ENCODE data around the gene TEX48. TPM values are rescaled to one million over a fixed set of nuclear protein-coding genes. Genes with fewer than 3 reads are reported as not detected.

Gene TEX48
- total RNA-seq, 3 donors from 2014 or later: not detected

DNA sequence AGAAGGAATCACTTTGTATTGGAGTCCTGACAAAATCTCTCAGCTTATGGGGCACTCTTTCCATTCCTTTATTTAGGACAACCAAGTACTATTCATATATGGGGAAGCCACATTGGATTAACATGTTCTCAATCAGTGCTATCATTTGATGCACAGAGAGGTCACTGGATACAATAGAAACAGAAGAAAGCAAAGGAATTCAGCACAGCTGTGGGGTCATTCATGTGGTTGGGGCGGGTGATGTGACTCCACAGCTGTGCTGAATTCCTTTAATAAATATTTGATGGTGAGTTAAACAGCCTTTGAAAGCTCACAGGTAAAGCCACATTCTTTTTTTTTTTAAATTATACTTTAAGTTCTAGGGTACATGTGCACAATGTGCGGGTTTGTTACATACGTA lies 854 bp upstream of the TEX48 start:
- no peak for TF ChIP-seq POLR2A (IDR thresholded peaks at IDR 0.05)
- TF ChIP-seq POLR2AphosphoS5 (IDR thresholded peaks at IDR 0.05): no peak
- TF ChIP-seq, protein P1, sequence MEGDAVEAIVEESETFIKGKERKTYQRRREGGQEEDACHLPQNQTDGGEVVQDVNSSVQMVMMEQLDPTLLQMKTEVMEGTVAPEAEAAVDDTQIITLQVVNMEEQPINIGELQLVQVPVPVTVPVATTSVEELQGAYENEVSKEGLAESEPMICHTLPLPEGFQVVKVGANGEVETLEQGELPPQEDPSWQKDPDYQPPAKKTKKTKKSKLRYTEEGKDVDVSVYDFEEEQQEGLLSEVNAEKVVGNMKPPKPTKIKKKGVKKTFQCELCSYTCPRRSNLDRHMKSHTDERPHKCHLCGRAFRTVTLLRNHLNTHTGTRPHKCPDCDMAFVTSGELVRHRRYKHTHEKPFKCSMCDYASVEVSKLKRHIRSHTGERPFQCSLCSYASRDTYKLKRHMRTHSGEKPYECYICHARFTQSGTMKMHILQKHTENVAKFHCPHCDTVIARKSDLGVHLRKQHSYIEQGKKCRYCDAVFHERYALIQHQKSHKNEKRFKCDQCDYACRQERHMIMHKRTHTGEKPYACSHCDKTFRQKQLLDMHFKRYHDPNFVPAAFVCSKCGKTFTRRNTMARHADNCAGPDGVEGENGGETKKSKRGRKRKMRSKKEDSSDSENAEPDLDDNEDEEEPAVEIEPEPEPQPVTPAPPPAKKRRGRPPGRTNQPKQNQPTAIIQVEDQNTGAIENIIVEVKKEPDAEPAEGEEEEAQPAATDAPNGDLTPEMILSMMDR (IDR thresholded peaks at IDR 0.05): no peak
- intact Hi-C loops (cut with DNase I; ENCODE audit: low total_unique reads): no loop called here
- H3K27me3 ChIP-seq: no peaks in the 10 kb centered on the region
- H3K36me3 ChIP-seq: no peaks in the 10 kb centered on the region
- H3K4me3 ChIP-seq: no peak overlapping the region
- no peaks in the 10 kb centered on the region for H3K4me1 ChIP-seq
- no peak overlapping the region for H3K27ac ChIP-seq
- no peaks in the 10 kb centered on the region for H3K9me3 ChIP-seq
- no peak for DNase-seq (ENCODE audit: low spot score in 2 of 2)

DNA sequence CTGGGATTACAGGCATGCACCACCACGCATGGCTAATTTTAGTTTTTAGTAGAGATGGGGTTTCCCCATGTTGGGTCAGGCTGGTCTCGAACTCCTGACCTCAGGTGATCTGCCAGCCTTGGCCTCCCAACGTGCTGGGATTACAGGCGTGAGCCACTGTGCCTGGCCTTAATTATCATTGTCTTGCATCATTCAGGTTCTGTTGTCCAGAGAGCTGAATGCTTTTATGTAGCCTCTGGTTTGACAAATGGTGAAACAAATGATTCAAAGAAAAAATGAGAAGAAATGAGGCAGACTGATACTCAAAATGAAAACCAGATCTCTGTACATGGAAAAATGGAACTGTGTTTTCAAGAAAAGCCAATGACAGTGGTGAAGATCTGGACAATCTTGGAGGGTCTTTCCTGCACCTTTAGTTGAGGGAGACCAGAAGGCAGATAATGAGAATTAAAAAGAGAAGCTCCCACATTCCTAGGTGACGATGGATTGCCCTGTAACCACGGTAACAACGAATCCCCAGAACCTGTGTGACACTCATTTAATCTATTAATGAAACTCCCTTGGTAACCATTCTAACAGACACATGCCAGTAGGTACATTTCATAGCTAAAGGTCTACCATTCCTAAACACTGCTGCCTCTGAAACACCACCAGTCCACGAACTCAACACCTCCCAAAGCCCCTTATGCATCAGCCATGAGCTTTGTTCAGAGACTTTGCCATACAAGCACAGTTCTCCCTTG lies 1.6 kb downstream of the TEX48 start:
- TF ChIP-seq POLR2AphosphoS5 (IDR thresholded peaks at IDR 0.05): no peak
- TF ChIP-seq, protein P1 (IDR thresholded peaks at IDR 0.05): no peak
- no peak for TF ChIP-seq POLR2A (IDR thresholded peaks at IDR 0.05)
- Histone ChIP-seq H3K4me3 (no peak overlapping the region), H3K36me3 (no peaks in the 10 kb centered on the region), H3K27ac (no peak overlapping the region), H3K27me3 (no peaks in the 10 kb centered on the region), H3K4me1 (no peaks in the 10 kb centered on the region), H3K9me3 (no peaks in the 10 kb centered on the region)
- intact Hi-C loops (cut with DNase I; ENCODE audit: low total_unique reads): no loop called here
- DNase-seq (ENCODE audit: low spot score in 2 of 2): no peak

DNA sequence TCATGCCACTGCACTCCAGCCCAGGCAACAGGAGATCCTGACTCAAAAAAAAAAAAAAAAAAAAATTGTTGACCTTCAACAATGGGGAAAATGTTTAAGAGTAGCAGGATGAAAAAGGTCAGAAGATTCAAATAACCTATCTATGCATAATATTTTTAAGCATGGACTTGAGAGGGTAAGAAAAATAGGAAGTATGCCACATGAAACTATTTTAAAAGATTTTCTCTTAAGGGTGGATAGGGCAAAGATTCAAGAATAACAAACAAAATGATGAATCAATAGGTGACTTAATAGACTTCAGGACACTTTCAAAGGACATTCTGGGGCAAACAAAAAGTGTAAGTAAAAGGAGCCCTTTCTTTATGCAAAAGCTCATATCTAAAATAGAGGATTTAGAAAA lies 3.2 kb downstream of the TEX48 start:
- H3K4me1 ChIP-seq: no peaks in the 10 kb centered on the region
- intact Hi-C loops (cut with DNase I; ENCODE audit: low total_unique reads): no loop called here
- DNase-seq (ENCODE audit: low spot score in 2 of 2): no peak
- no peaks in the 10 kb centered on the region for H3K9me3 ChIP-seq
- H3K27me3 ChIP-seq: no peaks in the 10 kb centered on the region
- H3K27ac ChIP-seq: no peak overlapping the region
- TF ChIP-seq POLR2A (IDR thresholded peaks at IDR 0.05): no peak
- TF ChIP-seq, protein P1 (IDR thresholded peaks at IDR 0.05): no peak
- no peak overlapping the region for H3K4me3 ChIP-seq
- H3K36me3 ChIP-seq: no peaks in the 10 kb centered on the region

DNA sequence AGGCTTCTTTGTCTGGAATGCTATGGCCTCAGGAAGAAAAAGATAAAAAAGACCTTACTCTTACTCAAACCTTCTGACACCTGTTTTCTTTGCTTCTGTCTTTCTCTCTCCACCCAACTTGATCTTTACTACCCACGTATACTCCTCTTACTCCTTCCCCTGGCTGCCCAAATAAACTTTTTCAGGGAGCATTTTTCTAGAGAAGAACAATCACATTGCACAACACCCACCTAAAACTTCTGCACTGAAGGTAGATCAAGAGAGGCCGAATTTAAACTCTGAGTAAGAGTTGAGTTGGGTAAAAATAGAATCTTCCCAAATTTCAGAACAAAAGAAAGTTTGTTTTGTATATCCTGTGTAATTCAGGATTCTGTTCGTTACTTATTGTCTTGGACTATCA lies 3.9 kb downstream of the TEX48 start:
- Histone ChIP-seq H3K9me3 (no peaks in the 10 kb centered on the region), H3K27me3 (no peaks in the 10 kb centered on the region), H3K4me1 (no peaks in the 10 kb centered on the region), H3K4me3 (no peak overlapping the region), H3K36me3 (no peaks in the 10 kb centered on the region), H3K27ac (no peak overlapping the region)
- intact Hi-C loops (cut with DNase I; ENCODE audit: low total_unique reads): no loop called here
- DNase-seq (ENCODE audit: low spot score in 2 of 2): no peak
- no peak for TF ChIP-seq POLR2AphosphoS5 (IDR thresholded peaks at IDR 0.05)
- TF ChIP-seq POLR2A (IDR thresholded peaks at IDR 0.05): no peak

DNA sequence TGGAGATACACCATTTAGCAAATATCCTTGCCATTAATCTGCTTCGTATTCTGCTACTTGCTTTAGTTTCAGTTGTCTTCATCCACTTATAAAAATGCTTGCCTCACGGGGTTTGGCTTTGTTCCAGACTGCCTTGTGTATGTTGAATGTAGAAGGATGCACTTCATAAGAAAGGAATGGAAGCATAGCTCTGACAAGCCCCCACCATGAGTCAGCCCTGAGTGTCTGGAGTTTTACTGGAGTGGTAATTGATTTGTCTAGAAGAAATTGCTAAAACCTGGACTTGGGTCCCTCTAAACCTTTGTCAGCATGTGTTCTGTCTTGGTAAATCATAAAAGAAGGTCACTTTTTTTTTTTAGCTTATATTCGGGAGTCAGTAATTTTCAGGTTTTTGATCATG lies 4.6 kb downstream of the TEX48 start:
- no peaks in the 10 kb centered on the region for H3K27me3 ChIP-seq
- no peaks in the 10 kb centered on the region for H3K4me1 ChIP-seq
- TF ChIP-seq, protein P1 (IDR thresholded peaks at IDR 0.05): no peak
- TF ChIP-seq POLR2A (IDR thresholded peaks at IDR 0.05): no peak
- TF ChIP-seq POLR2AphosphoS5 (IDR thresholded peaks at IDR 0.05): no peak
- no peaks in the 10 kb centered on the region for H3K9me3 ChIP-seq
- no peak overlapping the region for H3K4me3 ChIP-seq
- H3K27ac ChIP-seq: no peak overlapping the region
- H3K36me3 ChIP-seq: no peaks in the 10 kb centered on the region
- intact Hi-C loops (cut with DNase I; ENCODE audit: low total_unique reads): no loop called here
- DNase-seq (ENCODE audit: low spot score in 2 of 2): no peak
